Gastroesophageal sphincter (tissue), 3 donors: ENCODE results near the gene PTPRN2.
"Not testable (repeated sequence)": the region's sequence is repeated elsewhere in the genome, so short reads cannot be mapped to it uniquely, and the experiment has no call there.

Source experiments
- POLR2A ChIP-seq, 2 donors: fragments of 450-650 bp; IDR thresholded peaks; one replicate each; pipeline ENCODE4 v1.6.1; 2017; ENCODE audit warnings: antibody characterized with exemption in 2 of 2, mild to moderate bottlenecking in 2 of 2, moderate library complexity in 1 of 2
- POLR2AphosphoS5 ChIP-seq: sonication (generic); formaldehyde crosslinking; IDR thresholded peaks from one replicate; pipeline ENCODE4 v1.6.1; 2017; ENCODE audit warnings: antibody characterized with exemption
- TF ChIP-seq, protein P1 (sequence below), 4 experiments: fragments of 200-600 bp in 2 of 4; fragments of 450-650 bp in 2 of 4; sonication (generic) in 1 of 4; IDR thresholded peaks; one replicate each; pipeline ENCODE4 v1.5.1; 2017 to 2019; ENCODE audit warnings: antibody characterized with exemption in 4 of 4, mild to moderate bottlenecking in 2 of 4, moderate library complexity in 2 of 4

DNA sequence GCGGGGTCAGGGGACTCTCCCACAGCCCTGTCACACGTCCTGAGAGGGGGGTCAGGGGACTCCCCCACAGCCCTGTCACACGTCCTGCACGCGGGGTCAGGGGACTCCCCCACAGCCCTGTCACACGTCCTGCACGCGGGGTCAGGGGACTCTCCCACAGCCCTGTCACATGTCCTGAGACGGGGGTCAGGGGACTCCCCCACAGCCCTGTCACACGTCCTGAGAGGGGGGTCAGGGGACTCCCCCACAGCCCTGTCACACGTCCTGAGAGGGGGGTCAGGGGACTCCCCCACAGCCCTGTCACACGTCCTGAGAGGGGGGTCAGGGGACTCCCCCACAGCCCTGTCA is 210.8 kb downstream of the PTPRN2 start:
- TF ChIP-seq, protein P1, sequence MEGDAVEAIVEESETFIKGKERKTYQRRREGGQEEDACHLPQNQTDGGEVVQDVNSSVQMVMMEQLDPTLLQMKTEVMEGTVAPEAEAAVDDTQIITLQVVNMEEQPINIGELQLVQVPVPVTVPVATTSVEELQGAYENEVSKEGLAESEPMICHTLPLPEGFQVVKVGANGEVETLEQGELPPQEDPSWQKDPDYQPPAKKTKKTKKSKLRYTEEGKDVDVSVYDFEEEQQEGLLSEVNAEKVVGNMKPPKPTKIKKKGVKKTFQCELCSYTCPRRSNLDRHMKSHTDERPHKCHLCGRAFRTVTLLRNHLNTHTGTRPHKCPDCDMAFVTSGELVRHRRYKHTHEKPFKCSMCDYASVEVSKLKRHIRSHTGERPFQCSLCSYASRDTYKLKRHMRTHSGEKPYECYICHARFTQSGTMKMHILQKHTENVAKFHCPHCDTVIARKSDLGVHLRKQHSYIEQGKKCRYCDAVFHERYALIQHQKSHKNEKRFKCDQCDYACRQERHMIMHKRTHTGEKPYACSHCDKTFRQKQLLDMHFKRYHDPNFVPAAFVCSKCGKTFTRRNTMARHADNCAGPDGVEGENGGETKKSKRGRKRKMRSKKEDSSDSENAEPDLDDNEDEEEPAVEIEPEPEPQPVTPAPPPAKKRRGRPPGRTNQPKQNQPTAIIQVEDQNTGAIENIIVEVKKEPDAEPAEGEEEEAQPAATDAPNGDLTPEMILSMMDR (IDR thresholded peaks at IDR 0.05) = not testable (repeated sequence)
- not testable (repeated sequence) for TF ChIP-seq POLR2A (IDR thresholded peaks at IDR 0.05); POLR2AphosphoS5
